Measurements from ENCODE around the gene SLC38A8. TPM values are rescaled to one million over a fixed set of nuclear protein-coding genes. Genes with fewer than 3 reads are reported as not detected.

The SLC38A8 gene
- polyA plus RNA-seq, 2 of the 4 experiments (the other 2 are of a cell fraction), result not detected

DNA sequence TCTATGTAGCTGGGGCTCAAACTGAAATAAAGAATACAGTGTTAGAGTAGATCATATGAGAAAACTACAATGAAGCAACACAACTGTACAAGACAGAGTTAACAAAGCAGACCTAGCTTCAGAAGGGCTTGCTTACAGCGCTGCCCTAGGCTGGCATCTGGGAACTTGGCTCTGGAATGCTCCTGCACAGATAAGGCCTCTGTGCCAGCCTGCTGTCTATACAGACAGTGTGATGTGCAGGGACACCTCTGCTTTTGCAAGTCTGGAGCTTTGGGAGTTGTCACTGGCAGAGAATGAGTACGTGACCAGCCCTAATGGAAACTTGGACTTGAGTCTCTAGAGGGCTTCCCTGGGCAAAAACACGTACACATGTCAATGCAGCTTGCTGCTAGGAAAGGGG is 32.1 kb upstream of the SLC38A8 start:
- ATAC-seq, result no peak
- DNase-seq (ENCODE audit: low read depth in 1 of 2, low spot score in 1 of 2), result no peak
- Histone ChIP-seq H3K4me2 (no peak overlapping the region), H3K4me3 (no peak overlapping the region), H3K27ac (no peak overlapping the region), H3K4me1 (no peaks in the 10 kb centered on the region), H3K9me3 (no peaks in the 10 kb centered on the region)
- ChIA-PET CTCF (interaction anchor here (0.9 to 2.5 kb wide), 4 partner anchors 9 to 203 kb away, joined by 3 to 22 read pairs (median 10); no protein-coding TSS in a partner anchor), POLR2A (no interaction called here)
- TF ChIP-seq, protein P1, sequence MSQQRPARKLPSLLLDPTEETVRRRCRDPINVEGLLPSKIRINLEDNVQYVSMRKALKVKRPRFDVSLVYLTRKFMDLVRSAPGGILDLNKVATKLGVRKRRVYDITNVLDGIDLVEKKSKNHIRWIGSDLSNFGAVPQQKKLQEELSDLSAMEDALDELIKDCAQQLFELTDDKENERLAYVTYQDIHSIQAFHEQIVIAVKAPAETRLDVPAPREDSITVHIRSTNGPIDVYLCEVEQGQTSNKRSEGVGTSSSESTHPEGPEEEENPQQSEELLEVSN (IDR thresholded peaks at IDR 0.05; ENCODE audit: borderline replicate concordance, low read depth), result no peak
- TF ChIP-seq MYC (IDR thresholded peaks at IDR 0.05; ENCODE audit: borderline replicate concordance, low read length), result no peak
- no peak for TF ChIP-seq JUN (IDR thresholded peaks at IDR 0.05)
- TF ChIP-seq, protein P2, sequence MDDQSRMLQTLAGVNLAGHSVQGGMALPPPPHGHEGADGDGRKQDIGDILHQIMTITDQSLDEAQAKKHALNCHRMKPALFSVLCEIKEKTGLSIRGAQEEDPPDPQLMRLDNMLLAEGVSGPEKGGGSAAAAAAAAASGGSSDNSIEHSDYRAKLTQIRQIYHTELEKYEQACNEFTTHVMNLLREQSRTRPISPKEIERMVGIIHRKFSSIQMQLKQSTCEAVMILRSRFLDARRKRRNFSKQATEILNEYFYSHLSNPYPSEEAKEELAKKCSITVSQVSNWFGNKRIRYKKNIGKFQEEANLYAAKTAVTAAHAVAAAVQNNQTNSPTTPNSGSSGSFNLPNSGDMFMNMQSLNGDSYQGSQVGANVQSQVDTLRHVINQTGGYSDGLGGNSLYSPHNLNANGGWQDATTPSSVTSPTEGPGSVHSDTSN (IDR thresholded peaks at IDR 0.05), result no peak
- TF ChIP-seq SREBF2 (IDR thresholded peaks at IDR 0.05), result no peak
- no peak for TF ChIP-seq EP300 (IDR thresholded peaks at IDR 0.05)
- TF ChIP-seq, protein P3, sequence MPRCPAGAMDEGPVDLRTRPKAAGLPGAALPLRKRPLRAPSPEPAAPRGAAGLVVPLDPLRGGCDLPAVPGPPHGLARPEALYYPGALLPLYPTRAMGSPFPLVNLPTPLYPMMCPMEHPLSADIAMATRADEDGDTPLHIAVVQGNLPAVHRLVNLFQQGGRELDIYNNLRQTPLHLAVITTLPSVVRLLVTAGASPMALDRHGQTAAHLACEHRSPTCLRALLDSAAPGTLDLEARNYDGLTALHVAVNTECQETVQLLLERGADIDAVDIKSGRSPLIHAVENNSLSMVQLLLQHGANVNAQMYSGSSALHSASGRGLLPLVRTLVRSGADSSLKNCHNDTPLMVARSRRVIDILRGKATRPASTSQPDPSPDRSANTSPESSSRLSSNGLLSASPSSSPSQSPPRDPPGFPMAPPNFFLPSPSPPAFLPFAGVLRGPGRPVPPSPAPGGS (IDR thresholded peaks at IDR 0.05), result no peak
- TF ChIP-seq, protein P4, sequence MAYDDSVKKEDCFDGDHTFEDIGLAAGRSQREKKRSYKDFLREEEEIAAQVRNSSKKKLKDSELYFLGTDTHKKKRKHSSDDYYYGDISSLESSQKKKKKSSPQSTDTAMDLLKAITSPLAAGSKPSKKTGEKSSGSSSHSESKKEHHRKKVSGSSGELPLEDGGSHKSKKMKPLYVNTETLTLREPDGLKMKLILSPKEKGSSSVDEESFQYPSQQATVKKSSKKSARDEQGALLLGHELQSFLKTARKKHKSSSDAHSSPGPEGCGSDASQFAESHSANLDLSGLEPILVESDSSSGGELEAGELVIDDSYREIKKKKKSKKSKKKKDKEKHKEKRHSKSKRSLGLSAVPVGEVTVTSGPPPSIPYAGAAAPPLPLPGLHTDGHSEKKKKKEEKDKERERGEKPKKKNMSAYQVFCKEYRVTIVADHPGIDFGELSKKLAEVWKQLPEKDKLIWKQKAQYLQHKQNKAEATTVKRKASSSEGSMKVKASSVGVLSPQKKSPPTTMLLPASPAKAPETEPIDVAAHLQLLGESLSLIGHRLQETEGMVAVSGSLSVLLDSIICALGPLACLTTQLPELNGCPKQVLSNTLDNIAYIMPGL (CRISPR knock-in tag; IDR thresholded peaks at IDR 0.05; ENCODE audit: borderline replicate concordance), result no peak
- TF ChIP-seq HOXA7 (CRISPR knock-in tag; IDR thresholded peaks at IDR 0.05), result no peak
- WGBS (ENCODE audit: missing lambda C conversion rate), result 86% methylated on average over 3 of the region's 3 CpGs
- FAIRE-seq, result no peak

DNA sequence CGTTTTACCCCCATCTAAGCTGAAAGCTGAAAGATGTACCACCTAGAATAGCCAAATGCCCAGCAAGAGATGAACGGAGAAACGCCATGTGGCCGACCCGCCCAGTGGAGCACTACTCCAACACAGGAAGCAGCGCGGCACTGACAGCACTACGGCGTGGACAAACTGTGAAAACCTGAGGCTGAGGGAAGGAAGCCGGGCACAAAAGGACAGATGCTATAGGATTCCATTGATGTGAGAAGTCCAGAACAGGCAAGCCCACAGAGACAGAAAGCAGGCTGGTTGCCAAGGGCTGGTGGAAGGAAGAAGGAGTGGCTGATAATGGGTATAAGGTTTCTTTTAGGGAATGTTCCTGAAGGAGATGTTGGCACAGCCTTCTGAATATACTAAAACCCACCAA is 29.4 kb upstream of the SLC38A8 start:
- H3K4me3 ChIP-seq, result no peak overlapping the region
- ChIA-PET CTCF (interaction anchor here (1.0 to 19.9 kb wide), 2 partner anchors 112 to 115 kb away, joined by 3 to 414 read pairs; partner anchors contain the start of genes OSGIN1 and TAF1C), POLR2A (no interaction called here)
- DNase-seq (ENCODE audit: low read depth in 1 of 2, low spot score in 1 of 2) (no peak), FAIRE-seq (no peak), ATAC-seq (no peak)
- no peak overlapping the region for H3K4me2 ChIP-seq
- WGBS (ENCODE audit: missing lambda C conversion rate), result 95% methylated on average over 10 of the region's 10 CpGs
- H3K4me1 ChIP-seq, result no peaks in the 10 kb centered on the region
- H3K9me3 ChIP-seq, result no peaks in the 10 kb centered on the region
- TF ChIP-seq, protein P4 (CRISPR knock-in tag; IDR thresholded peaks at IDR 0.05; ENCODE audit: borderline replicate concordance), result no peak
- no peak overlapping the region for H3K27ac ChIP-seq

DNA sequence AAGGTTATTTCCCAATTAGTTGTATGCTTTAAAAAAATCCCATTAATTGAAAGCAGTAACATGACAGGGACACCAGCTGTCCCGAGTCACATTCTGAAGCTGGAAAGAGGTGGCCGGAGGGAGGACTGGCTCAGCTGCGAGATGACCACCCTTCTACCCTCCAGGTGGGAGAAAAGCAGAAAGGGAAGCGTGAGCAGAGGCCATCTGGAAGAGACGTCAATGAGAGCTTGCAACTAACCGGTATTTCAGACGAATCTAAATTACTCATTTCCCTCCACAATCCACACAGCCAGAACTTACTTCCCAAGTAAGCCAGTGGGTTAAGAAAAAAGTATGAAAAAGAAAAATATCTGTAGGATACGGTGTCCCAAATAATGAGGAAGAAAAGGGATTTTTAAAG is 28.5 kb upstream of the SLC38A8 start:
- CTCF ChIA-PET, result interaction anchor here (1.4 to 19.9 kb wide), 5 partner anchors 9 to 142 kb away, joined by 3 to 414 read pairs (median 6); partner anchors contain the start of genes OSGIN1 and TAF1C
- Histone ChIP-seq H3K9me3 (no peaks in the 10 kb centered on the region), H3K4me1 (no peaks in the 10 kb centered on the region), H3K27ac (no peak overlapping the region), H3K4me2 (no peak overlapping the region), H3K4me3 (no peak overlapping the region)
- FAIRE-seq (no peak), ATAC-seq (no peak), DNase-seq (ENCODE audit: low read depth in 1 of 2, low spot score in 1 of 2) (no peak)
- TF ChIP-seq ZFP36 (IDR thresholded peaks at IDR 0.05; ENCODE audit: borderline replicate concordance, partially characterized antibody) (no peak), SREBF2 (IDR thresholded peaks at IDR 0.05) (no peak), HOXA7 (CRISPR knock-in tag; IDR thresholded peaks at IDR 0.05) (no peak), HOXB5 (CRISPR knock-in tag; IDR thresholded peaks at IDR 0.05) (no peak), HDAC2 (IDR thresholded peaks at IDR 0.05) (no peak), JUNB (IDR thresholded peaks at IDR 0.05) (no peak)
- TF ChIP-seq, protein P5, sequence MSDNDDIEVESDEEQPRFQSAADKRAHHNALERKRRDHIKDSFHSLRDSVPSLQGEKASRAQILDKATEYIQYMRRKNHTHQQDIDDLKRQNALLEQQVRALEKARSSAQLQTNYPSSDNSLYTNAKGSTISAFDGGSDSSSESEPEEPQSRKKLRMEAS (IDR thresholded peaks at IDR 0.05), result no peak
- WGBS (ENCODE audit: missing lambda C conversion rate), result 95% methylated on average over 8 of the region's 8 CpGs
- POLR2A ChIA-PET, result no interaction called here
